8988T (cell line): Measurements from ENCODE around the gene RAD21L1.

Experiments
- DNase-seq: peaks from one replicate; pipeline ENCODE4 v3.0.0; 2011

RAD21L1 gene

DNA sequence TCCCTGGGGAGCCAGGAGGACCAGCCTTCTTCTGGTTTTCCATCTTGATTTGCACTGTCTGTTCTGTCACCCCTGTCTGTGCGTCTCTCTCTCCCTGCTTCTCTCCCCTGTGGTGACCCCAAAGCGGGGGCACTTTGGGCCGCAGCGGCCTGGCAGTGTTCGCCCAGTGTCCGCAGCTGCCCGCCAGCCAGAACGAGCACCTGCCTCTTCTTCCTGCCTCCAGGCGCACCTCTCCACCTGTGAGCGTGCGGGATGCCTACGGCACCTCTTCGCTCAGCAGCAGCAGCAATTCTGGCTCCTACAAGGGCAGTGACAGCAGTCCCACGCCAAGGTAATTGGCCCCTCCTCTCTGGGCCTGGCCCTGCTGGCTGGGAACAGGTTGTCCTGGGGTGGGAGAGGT lies 71.1 kb downstream of the RAD21L1 start:
- DNase-seq, result no peak

DNA sequence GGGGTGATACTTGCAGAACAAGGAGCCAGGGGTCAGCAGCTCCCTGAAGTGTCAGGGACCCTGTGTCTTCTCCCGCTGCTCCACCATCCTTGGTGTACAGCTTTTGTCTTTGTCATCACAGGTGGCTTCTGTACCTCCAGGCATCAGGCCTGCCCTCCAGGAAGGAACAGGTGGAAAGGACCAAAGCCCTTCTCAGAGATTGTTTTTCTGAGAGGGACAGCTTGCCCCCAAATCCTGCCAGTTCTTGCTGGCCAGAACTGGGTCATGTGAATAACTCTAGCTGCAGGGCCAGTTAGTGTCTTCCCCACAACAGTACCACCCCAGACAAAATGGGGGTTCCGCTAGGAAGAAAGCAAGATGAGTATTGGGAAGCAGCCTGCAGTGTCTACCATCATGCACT lies 71.6 kb downstream of the RAD21L1 start:
- DNase-seq, result no peak

DNA sequence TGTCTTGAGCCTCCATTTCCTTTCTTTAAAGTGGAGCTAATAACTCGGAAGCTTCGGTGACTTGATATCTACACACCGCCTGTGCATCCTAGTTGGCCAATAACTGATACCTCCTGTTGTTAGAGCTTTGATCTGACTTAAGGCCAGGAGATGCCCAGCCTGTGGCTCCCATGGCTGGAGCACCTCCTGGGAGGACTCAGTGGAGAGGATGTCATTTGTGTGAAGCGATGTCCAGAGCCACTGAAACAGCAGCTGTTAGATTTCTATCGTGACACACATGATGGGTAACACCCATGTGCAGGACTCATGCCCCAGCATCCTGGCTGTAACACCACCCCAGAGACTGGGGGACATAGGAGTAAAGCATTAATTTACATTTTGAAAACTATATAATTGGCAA lies 72.3 kb downstream of the RAD21L1 start:
- DNase-seq, result no peak

- DNase-seq, result no peak
These were observed 73.2 kb downstream of the RAD21L1 start for GRCh38 chr20:1298888-1299511.

GRCh38 chr20:1299522-1299921 lies 73.7 kb downstream of the RAD21L1 start:
- peak; percentile 83 for DNase-seq

DNA sequence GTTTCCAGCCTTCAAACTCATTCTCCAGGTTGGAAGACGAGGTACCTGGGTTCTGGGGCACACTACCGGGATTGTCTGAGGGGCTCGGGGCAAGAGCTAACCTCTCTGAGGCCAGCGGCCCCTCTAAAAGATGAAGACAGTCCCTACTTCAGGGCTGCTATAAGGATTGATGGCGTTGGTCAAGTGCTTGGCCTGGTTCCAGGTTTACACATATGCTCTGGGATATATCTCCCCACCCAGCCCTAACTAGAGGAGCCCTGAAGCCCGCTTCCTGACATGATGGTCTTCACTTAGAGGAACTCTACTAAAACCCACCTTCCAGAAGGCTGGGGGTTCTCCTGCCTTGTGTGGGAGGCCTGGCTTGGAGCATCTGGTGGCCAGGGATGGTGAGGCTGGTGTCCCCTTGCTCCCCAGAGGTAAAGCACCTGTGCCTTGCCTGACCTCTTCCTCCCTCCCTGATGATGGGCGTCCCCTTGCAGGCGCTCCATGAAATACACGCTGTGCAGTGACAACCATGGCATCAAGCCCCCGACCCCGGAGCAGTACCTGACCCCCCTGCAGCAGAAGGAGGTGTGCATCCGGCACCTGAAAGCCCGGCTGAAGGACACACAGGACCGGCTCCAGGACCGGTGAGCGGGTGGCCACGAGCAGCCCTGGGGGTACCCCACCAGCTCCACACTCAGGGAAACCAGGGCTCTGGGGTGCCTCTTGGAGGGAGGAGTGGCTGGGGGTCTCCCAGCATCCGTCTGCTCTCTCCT lies 74.4 kb downstream of the RAD21L1 start:
- no peak for DNase-seq

DNA sequence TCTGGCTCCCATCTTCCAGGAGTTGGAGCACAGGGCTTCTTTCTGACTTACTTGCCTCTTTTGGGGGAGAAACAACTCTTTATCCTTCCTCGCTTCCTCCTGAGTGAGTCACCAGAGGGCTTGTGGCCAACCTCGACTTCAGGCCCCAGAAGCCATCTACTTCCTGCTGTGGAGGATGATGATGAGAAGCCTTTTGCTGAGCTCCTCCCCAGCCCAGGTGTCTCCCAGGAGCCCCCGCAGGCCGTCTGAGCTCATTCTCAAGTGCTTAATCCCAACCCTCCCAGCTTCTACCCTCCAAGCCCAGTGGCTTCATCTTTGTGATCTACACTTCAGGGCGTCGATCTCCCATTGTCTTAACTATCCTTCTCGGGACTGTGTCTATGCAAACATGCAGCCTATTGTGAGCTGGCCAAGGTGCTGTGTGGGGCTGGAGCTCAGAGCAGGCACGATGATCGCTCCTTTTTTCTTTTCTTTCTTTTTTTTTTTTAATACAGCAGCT lies 75.2 kb downstream of the RAD21L1 start:
- no peak for DNase-seq

DNA sequence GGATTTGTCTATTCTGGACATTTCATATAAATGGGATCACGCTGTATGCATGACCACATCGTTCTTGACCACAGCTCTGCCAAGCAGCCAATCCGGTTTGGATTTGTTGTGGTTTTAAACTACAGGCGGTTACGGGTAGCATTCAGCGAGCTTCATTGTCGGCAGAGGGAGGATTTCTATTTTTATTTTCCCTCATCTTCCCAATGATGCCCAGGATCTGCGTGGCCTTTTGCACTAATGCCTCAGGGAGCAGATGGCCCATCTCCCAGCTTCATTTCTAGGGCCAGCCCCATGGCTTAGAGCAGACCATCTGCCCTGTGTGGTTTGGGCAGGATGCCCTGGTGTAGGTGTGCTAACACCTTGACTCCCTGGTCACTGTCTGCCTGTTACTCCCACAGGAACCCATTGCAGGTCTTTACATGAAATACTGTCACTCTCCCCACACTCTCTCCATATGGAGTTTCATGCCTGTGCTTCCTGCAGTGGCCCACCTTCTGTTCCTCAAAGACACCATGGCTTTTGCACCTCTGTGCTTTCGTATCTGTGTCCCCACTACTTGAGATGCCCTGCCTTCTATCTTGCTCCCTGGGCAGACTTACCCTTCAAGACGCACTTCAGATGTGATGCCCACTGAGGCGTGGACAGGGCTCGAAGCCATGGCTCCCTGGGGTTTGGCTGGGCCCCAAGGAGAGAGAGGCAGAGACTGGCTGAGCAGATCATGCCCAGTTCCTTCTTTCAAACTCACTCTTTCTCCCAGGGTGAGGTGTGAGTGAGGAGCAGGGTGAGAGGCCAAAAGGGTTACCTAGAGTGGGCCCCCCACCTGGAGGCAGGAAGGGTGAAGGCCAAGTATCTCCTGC lies 77.1 kb downstream of the RAD21L1 start:
- DNase-seq, result no peak

DNA sequence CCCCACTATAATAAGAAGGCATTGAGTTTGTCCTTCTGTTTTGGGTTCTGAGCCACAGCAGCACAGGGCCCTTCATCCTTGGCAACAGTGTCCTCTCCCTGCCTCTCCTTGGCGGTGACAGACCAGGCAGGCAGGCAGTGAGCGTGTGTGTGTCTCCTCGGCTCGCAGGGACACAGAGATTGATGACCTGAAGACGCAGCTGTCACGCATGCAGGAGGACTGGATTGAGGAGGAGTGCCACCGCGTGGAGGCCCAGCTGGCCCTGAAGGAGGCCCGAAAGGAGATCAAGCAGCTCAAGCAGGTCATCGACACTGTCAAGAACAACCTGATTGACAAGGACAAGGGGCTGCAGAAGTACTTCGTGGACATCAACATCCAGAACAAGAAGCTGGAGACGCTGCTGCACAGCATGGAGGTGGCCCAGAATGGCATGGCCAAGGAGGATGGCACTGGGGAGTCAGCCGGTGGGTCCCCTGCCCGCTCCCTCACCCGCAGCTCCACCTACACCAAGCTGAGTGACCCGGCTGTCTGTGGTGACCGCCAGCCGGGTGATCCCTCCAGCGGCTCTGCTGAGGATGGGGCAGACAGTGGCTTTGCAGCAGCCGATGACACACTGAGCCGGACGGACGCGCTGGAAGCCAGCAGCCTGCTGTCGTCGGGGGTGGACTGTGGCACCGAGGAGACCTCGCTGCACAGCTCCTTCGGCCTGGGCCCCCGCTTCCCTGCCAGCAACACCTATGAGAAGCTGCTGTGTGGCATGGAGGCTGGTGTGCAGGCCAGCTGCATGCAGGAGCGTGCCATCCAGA lies 79.1 kb downstream of the RAD21L1 start:
- DNase-seq, result no peak
